Measurements from ENCODE around the gene PTPRCAP. TPM values are rescaled to one million over a fixed set of nuclear protein-coding genes. Genes with fewer than 3 reads are reported as not detected.
A peak's percentile ranks its signal among the peaks of the same experiment; 100 is the strongest.

Gene PTPRCAP
- total and polyA plus RNA-seq, 9 of the 15 experiments (the other 6 are each of a cell fraction or from before 2014, with no cell fraction given) = 0.22 to 2.0 (median 1.1) TPM; not detected in 4

DNA sequence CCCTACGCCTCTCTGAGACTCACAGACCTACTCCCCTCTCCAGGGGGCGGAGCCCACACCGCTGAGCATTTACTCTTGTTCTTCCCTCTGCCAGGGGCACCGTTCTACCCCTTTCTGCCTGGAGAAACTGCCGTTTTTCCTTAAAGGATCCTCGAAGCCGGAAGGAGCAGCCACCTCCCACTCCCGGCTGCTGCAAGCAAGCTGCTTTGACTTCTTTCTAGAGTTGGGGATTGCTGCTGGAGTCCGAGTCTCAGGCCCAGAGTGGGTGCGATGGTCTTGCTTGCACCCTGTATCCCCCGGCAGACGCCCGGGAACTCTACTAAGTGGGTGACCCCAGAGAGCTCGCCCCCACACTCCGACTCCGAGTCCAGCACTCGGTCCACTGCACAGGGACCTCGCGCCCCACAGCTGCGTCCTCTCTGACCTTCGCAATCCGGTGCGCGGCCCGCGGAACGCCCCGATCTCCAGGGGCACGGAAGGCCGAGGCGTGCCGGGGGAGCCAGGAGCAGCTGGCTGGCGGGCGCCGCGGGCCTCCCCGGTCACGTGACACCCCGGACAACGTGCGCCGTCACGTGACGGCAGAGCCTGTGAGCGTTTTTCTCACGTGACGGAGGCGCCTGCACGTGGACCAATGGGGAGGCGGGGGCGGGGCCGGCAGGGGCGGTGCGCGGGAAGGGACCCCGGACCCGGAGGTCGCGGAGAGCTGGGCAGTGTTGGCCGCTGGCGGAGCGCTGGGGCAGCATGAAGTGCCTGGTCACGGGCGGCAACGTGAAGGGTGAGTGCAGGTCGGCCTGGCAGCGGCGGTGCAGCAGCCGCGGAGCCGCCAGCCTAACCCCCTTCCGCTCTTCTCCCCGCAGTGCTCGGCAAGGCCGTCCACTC is 45.9 kb downstream of the PTPRCAP start, which contains the start of gene RAD9A (continued):
- TF ChIP-seq, protein P1, sequence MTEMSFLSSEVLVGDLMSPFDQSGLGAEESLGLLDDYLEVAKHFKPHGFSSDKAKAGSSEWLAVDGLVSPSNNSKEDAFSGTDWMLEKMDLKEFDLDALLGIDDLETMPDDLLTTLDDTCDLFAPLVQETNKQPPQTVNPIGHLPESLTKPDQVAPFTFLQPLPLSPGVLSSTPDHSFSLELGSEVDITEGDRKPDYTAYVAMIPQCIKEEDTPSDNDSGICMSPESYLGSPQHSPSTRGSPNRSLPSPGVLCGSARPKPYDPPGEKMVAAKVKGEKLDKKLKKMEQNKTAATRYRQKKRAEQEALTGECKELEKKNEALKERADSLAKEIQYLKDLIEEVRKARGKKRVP (CRISPR knock-in tag; IDR thresholded peaks at IDR 0.05) = no peak
- TF ChIP-seq ZNF77 (CRISPR knock-in tag; IDR thresholded peaks at IDR 0.05) (no peak), TAF7 (tag; IDR thresholded peaks at IDR 0.05) (no peak), KDM2B (CRISPR knock-in tag; IDR thresholded peaks at IDR 0.05) (peak; percentile 62; the same call in 1 of the 2 replicates), GABPA (tag; conservative IDR thresholded peaks at IDR 0.05; ENCODE audit: low read depth) (peak; percentile 40; the same call in 1 of the 2 replicates), TAF9B (IDR thresholded peaks at IDR 0.05; ENCODE audit: partially characterized antibody) (no peak), PHF8 (IDR thresholded peaks at IDR 0.05; ENCODE audit: borderline replicate concordance, low read length) (peak; percentile 82; the same call in 1 of the 2 replicates), ERF (CRISPR knock-in tag; IDR thresholded peaks at IDR 0.05) (peak; percentile 71; the same call in 1 of the 2 replicates), TCF3 (CRISPR knock-in tag; IDR thresholded peaks at IDR 0.05) (no peak), EP400 (IDR thresholded peaks at IDR 0.05) (peak; percentile 90; the same call in 1 of the 2 replicates), KLF13 (tag; IDR thresholded peaks at IDR 0.05; ENCODE audit: borderline replicate concordance, low read depth) (0 out of 2 replicates have a peak, but pooled peaks have one; percentile 16), LCOR (CRISPR knock-in tag; IDR thresholded peaks at IDR 0.05) (peak; percentile 91), SREBF1 (IDR thresholded peaks at IDR 0.05; ENCODE audit: borderline replicate concordance, low read depth, low read length) (peak; percentile 83), NFIC (IDR thresholded peaks at IDR 0.05) (0 out of 2 replicates have a peak, but pooled peaks have one; percentile 13), SP2 (IDR thresholded peaks at IDR 0.05; ENCODE audit: extremely low read depth, low read depth, low read length, poor library complexity, severe bottlenecking) (no peak), MAFG (tag; conservative IDR thresholded peaks at IDR 0.05) (no peak)
- TF ChIP-seq, protein P2, sequence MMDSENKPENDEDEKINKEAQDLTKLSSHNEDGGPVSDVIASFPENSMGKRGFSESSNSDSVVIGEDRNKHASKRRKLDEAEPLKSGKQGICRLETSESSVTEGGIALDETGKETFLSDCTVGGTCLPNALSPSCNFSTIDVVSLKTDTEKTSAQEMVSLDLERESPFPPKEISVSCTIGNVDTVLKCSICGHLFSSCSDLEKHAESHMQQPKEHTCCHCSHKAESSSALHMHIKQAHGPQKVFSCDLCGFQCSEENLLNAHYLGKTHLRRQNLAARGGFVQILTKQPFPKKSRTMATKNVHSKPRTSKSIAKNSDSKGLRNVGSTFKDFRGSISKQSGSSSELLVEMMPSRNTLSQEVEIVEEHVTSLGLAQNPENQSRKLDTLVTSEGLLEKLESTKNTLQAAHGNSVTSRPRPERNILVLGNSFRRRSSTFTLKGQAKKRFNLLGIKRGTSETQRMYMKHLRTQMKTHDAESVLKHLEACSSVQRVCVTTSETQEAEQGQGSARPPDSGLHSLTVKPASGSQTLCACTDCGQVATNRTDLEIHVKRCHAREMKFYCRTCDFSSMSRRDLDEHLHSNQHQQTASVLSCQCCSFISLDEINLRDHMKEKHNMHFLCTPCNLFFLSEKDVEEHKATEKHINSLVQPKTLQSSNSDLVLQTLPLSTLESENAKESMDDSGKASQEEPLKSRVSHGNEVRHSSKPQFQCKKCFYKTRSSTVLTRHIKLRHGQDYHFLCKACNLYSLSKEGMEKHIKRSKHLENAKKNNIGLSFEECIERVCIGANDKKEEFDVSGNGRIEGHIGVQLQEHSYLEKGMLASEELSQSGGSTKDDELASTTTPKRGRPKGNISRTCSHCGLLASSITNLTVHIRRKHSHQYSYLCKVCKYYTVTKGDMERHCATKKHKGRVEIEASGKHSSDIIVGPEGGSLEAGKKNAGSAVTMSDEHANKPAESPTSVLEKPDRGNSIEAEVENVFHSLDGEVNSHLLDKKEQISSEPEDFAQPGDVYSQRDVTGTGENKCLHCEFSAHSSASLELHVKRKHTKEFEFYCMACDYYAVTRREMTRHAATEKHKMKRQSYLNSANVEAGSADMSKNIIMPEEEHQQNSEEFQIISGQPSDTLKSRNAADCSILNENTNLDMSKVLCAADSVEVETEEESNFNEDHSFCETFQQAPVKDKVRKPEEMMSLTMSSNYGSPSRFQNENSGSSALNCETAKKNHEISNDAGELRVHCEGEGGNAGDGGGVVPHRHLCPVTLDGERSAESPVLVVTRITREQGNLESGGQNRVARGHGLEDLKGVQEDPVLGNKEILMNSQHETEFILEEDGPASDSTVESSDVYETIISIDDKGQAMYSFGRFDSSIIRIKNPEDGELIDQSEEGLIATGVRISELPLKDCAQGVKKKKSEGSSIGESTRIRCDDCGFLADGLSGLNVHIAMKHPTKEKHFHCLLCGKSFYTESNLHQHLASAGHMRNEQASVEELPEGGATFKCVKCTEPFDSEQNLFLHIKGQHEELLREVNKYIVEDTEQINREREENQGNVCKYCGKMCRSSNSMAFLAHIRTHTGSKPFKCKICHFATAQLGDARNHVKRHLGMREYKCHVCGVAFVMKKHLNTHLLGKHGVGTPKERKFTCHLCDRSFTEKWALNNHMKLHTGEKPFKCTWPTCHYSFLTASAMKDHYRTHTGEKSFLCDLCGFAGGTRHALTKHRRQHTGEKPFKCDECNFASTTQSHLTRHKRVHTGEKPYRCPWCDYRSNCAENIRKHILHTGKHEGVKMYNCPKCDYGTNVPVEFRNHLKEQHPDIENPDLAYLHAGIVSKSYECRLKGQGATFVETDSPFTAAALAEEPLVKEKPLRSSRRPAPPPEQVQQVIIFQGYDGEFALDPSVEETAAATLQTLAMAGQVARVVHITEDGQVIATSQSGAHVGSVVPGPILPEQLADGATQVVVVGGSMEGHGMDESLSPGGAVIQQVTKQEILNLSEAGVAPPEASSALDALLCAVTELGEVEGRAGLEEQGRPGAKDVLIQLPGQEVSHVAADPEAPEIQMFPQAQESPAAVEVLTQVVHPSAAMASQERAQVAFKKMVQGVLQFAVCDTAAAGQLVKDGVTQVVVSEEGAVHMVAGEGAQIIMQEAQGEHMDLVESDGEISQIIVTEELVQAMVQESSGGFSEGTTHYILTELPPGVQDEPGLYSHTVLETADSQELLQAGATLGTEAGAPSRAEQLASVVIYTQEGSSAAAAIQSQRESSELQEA (IDR thresholded peaks at IDR 0.05; ENCODE audit: low read depth) = no peak
- TF ChIP-seq, protein P3, sequence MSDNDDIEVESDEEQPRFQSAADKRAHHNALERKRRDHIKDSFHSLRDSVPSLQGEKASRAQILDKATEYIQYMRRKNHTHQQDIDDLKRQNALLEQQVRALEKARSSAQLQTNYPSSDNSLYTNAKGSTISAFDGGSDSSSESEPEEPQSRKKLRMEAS (CRISPR knock-in tag; IDR thresholded peaks at IDR 0.05) = peak; percentile 99
